ENCODE data around the gene EIPR1. TPM values are rescaled to one million over a fixed set of nuclear protein-coding genes. Genes with fewer than 3 reads are reported as not detected.

EIPR1 gene
- polyA plus RNA-seq, 1 donor (not counting 4 experiments of a cell fraction or from before 2014, with no cell fraction given): 44.3 TPM

- Histone ChIP-seq H4K20me1 (ENCODE audit: control insufficient read depth, extremely low read depth, insufficient read depth, low read length) (no peaks in the 10 kb centered on the region), H3K4me2 (ENCODE audit: control insufficient read depth, extremely low read depth, insufficient read depth, low read depth, low read length) (no peak overlapping the region), H3K4me3 (ENCODE audit: control insufficient read depth in 2 of 3, extremely low read depth in 1 of 3, insufficient read depth in 2 of 3, low read depth in 1 of 3, low read length in 3 of 3) (no peak overlapping the region), H3K9ac (ENCODE audit: control insufficient read depth, extremely low read depth, insufficient read depth, low read length) (no peak overlapping the region), H3K27ac (ENCODE audit: control insufficient read depth, insufficient read depth, low read length) (no peak overlapping the region), H3K36me3 (ENCODE audit: control insufficient read depth in 2 of 2, extremely low read depth in 1 of 2, insufficient read depth in 2 of 2, low read length in 2 of 2) (peaks cover 8 to 23% of the 10 kb centered on the region in 2 experiments), H3K4me1 (ENCODE audit: control insufficient read depth, extremely low read depth, insufficient read depth, low read length) (no peaks in the 10 kb centered on the region), H3K27me3 (ENCODE audit: control insufficient read depth, extremely low read depth, insufficient read depth, low read length) (no peaks in the 10 kb centered on the region), H2AFZ (ENCODE audit: control insufficient read depth, low read length) (no peak overlapping the region), H3K9me3 (ENCODE audit: control insufficient read depth, low read depth, low read length) (no peaks in the 10 kb centered on the region), H3K9me1 (ENCODE audit: control insufficient read depth, extremely low read depth, insufficient read depth, low read length) (no peaks in the 10 kb centered on the region), H3K79me2 (ENCODE audit: control insufficient read depth, insufficient read depth, low read length) (peaks cover 19% of the 10 kb centered on the region)
- dilution Hi-C loops (cut with MboI; ENCODE audit: extremely low pct_ligation_motif_present, low sequenced_read_pairs): no loop called here
- no peak for FAIRE-seq
- TF ChIP-seq EZH2 (IDR thresholded peaks at IDR 0.05; ENCODE audit: low read length) (no peak), CTCF (optimal IDR thresholded peaks at IDR 0.05 in 1 of 3, IDR thresholded peaks at IDR 0.05 in 1 of 3, conservative IDR thresholded peaks at IDR 0.05 in 1 of 3; ENCODE audit: extremely low read depth in 1 of 3, insufficient read depth in 2 of 3, low read length in 3 of 3) (no peak)
- no peak for DNase-seq (ENCODE audit: low read depth, low spot score)
Observed at GRCh38 chr2:3408781-3409180, 31.2 kb upstream of the EIPR1 start.

DNA sequence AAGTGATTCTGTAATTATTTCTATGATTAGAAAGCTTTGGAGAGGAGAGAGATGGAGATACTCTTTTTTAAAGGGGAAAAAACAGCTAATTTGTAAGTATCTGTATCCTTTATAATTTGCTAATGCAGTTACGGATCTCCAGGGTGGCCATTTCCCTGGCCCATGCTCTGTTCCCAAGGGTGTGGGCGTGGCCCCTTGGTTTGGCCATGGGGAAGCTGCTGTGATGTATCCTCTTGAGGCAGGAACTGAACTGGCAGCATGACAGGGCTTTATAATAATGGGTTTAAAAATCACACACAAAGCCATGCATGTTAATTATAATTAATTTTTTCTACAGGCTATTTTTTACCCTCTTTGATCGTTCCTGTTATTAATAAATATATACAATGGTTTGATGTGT is 28.9 kb upstream of the EIPR1 start:
- Histone ChIP-seq H3K4me2 (ENCODE audit: control insufficient read depth, extremely low read depth, insufficient read depth, low read depth, low read length) (no peak overlapping the region), H3K4me3 (ENCODE audit: control insufficient read depth in 2 of 3, extremely low read depth in 1 of 3, insufficient read depth in 2 of 3, low read depth in 1 of 3, low read length in 3 of 3) (no peak overlapping the region), H3K79me2 (ENCODE audit: control insufficient read depth, insufficient read depth, low read length) (peaks cover 17% of the 10 kb centered on the region), H3K27ac (ENCODE audit: control insufficient read depth, insufficient read depth, low read length) (no peak overlapping the region), H3K9me1 (ENCODE audit: control insufficient read depth, extremely low read depth, insufficient read depth, low read length) (no peaks in the 10 kb centered on the region), H3K9ac (ENCODE audit: control insufficient read depth, extremely low read depth, insufficient read depth, low read length) (no peak overlapping the region), H3K9me3 (ENCODE audit: control insufficient read depth, low read depth, low read length) (no peaks in the 10 kb centered on the region), H3K4me1 (ENCODE audit: control insufficient read depth, extremely low read depth, insufficient read depth, low read length) (no peaks in the 10 kb centered on the region), H3K36me3 (ENCODE audit: control insufficient read depth in 2 of 2, extremely low read depth in 1 of 2, insufficient read depth in 2 of 2, low read length in 2 of 2) (peaks cover 14 to 19% of the 10 kb centered on the region in 2 experiments), H2AFZ (ENCODE audit: control insufficient read depth, low read length) (no peak overlapping the region), H4K20me1 (ENCODE audit: control insufficient read depth, extremely low read depth, insufficient read depth, low read length) (no peaks in the 10 kb centered on the region), H3K27me3 (ENCODE audit: control insufficient read depth, extremely low read depth, insufficient read depth, low read length) (no peaks in the 10 kb centered on the region)
- DNase-seq (ENCODE audit: low read depth, low spot score) (no peak), FAIRE-seq (no peak)
- dilution Hi-C loops (cut with MboI; ENCODE audit: extremely low pct_ligation_motif_present, low sequenced_read_pairs): no loop called here
- TF ChIP-seq CTCF (optimal IDR thresholded peaks at IDR 0.05 in 1 of 3, IDR thresholded peaks at IDR 0.05 in 1 of 3, conservative IDR thresholded peaks at IDR 0.05 in 1 of 3; ENCODE audit: extremely low read depth in 1 of 3, insufficient read depth in 2 of 3, low read length in 3 of 3) (no peak), EZH2 (IDR thresholded peaks at IDR 0.05; ENCODE audit: low read length) (no peak)
